Body of pancreas (tissue), 4 donors: Measurements from ENCODE around the gene PINLYP. TPM values are rescaled to one million over a fixed set of nuclear protein-coding genes. Genes with fewer than 3 reads are reported as not detected.
A peak's percentile ranks its signal among the peaks of the same experiment; 100 is the strongest.
"Not testable (repeated sequence)": the region's sequence is repeated elsewhere in the genome, so short reads cannot be mapped to it uniquely, and the experiment has no call there.

ENCODE experiments used
- ATAC-seq: fragments of 150-250 bp; one replicate; pipeline ENCODE4 v1.9.1; 2016
- DNase-seq, 4 donors: peaks; one replicate each; pipeline ENCODE4 v3.0.0-alpha.2; 2019
- H3K27ac ChIP-seq, 4 donors: fragments of 200-600 bp; sonication (generic); 1 replicate in 3 of 4; 2 replicates in 1 of 4; pipeline versions ENCODE4 v1.5.1 to v1.6.1; 2016 to 2019; ENCODE audit warnings: mild to moderate bottlenecking in 1 of 4, mixed read lengths in 1 of 4, moderate library complexity in 1 of 4
- H3K27me3 ChIP-seq, 2 donors: fragments of 200-600 bp; sonication (generic); one replicate each; pipeline ENCODE4 v1.6.0; 2016; ENCODE audit warnings: mild to moderate bottlenecking in 1 of 2
- H3K36me3 ChIP-seq, 2 donors: fragments of 200-600 bp; sonication (generic); replicated peaks in 1 of 2; 2 replicates each; pipeline ENCODE4 v1.5.1; 2016; ENCODE audit warnings: low read depth in 2 of 2; ENCODE audit not compliant: insufficient read depth in 1 of 2
- H3K4me1 ChIP-seq: fragments of 200-600 bp; sonication (generic); one replicate; pipeline ENCODE4 v1.6.0; 2016
- H3K4me3 ChIP-seq, 2 donors: fragments of 200-600 bp; sonication (generic); 1 replicate in 1 of 2; 2 replicates in 1 of 2; pipeline ENCODE4 v1.5.1; 2016 to 2019
- H3K9me3 ChIP-seq, 3 donors: fragments of 200-600 bp; sonication (generic); 1 replicate in 2 of 3; 2 replicates in 1 of 3; pipeline ENCODE4 v1.5.1; 2016
- POLR2A ChIP-seq, 3 donors: fragments of 450-650 bp; IDR thresholded peaks; one replicate each; pipeline ENCODE4 v1.6.1; 2016; ENCODE audit warnings: antibody characterized with exemption in 3 of 3, mild to moderate bottlenecking in 2 of 3
- WGBS, 2 donors: methylation state at CpG; one replicate each; pipeline ENCODE4 v1.1.5; 2017; 5-methylcytosine and 5-hydroxymethylcytosine counted together
- intact Hi-C: fragments of 100-400 bp; cut with DNase I; formaldehyde crosslinking; loops from one replicate; pipeline ENCODE4 v1.15.1; 2023
- total RNA-seq, 2 donors: library from RNA; depleted of rRNA; stranded (reverse); fragments of >200 nt; gene quantifications; one replicate each; pipeline ENCODE4 v1.1.0, GENCODE V29; 2016
- TF ChIP-seq, protein P1 (sequence below), 7 experiments: fragments of 450-650 bp in 4 of 7; fragments of 200-600 bp in 3 of 7; sonication (generic) in 3 of 7; IDR thresholded peaks; one replicate each; pipeline ENCODE4 v1.5.1; 2016 to 2019; ENCODE audit warnings: antibody characterized with exemption in 7 of 7

PINLYP gene
- total RNA-seq, 2 donors from 2014 or later = 4.6 TPM; not detected in 1

DNA sequence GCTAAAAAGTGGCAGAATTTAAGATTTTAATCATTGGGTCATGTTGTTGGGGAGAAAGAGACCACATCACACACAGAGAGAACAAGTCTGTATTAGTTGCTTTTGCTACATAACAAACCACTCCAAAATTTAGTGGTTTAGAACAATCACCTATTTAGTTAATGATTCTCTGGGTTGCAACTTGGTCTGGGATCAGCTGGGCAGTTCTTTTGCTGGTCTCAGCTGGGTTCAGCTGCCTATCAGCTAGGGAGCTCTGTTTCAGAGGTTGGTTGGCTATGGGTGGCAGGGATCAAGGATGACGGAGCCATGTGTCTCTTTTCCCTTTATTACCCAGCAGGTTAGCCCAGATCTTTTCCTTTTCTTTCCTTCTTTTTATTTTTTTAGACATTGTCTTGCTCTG lies 8.9 kb downstream of the PINLYP start:
- DNase-seq = no peak
- intact Hi-C loops = no loop called here
- Histone ChIP-seq H3K9me3 (no peaks in the 10 kb centered on the region), H3K36me3 (no peaks in the 10 kb centered on the region), H3K4me1 (peaks cover 7% of the 10 kb centered on the region), H3K4me3 (no peak overlapping the region), H3K27ac (peak overlapping the region; percentile 11 to 75 (median 46)), H3K27me3 (no peaks in the 10 kb centered on the region)
- WGBS, 2 donors = 26 to 39% methylated on average over 1 of the region's 1 CpG
- TF ChIP-seq POLR2A (IDR thresholded peaks at IDR 0.05) = no peak
- TF ChIP-seq, protein P1, sequence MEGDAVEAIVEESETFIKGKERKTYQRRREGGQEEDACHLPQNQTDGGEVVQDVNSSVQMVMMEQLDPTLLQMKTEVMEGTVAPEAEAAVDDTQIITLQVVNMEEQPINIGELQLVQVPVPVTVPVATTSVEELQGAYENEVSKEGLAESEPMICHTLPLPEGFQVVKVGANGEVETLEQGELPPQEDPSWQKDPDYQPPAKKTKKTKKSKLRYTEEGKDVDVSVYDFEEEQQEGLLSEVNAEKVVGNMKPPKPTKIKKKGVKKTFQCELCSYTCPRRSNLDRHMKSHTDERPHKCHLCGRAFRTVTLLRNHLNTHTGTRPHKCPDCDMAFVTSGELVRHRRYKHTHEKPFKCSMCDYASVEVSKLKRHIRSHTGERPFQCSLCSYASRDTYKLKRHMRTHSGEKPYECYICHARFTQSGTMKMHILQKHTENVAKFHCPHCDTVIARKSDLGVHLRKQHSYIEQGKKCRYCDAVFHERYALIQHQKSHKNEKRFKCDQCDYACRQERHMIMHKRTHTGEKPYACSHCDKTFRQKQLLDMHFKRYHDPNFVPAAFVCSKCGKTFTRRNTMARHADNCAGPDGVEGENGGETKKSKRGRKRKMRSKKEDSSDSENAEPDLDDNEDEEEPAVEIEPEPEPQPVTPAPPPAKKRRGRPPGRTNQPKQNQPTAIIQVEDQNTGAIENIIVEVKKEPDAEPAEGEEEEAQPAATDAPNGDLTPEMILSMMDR (IDR thresholded peaks at IDR 0.05) = no peak
- peak; percentile 45 for ATAC-seq

DNA sequence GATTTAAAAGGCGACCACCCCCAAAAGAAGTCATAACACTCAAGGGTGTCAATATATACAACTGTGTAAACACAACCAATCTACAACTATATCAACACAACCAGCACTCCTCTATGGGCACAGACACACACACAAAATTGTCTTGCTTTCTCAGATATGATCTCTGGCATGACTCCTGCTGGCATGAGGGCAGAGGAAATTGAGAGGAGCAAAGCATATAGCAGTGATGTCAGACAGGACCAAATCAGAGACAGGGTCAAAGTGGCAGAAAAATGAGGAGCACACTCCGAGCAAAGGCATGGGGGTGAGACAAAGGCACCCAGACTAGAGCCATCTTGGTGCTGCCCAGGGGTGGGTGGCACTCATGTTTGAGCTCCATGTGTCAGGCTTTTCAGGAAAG lies 10.7 kb downstream of the PINLYP start:
- H3K4me1 ChIP-seq = peaks cover 7% of the 10 kb centered on the region
- DNase-seq (no peak), ATAC-seq (no peak)
- WGBS, 2 donors = 67 to 68% methylated on average over 2 of the region's 2 CpGs
- no peak overlapping the region for H3K4me3 ChIP-seq
- TF ChIP-seq POLR2A (IDR thresholded peaks at IDR 0.05) = no peak
- TF ChIP-seq, protein P1 (IDR thresholded peaks at IDR 0.05) = no peak
- no peak overlapping the region for H3K27ac ChIP-seq
- intact Hi-C loops = no loop called here
- H3K36me3 ChIP-seq = no peaks in the 10 kb centered on the region
- no peaks in the 10 kb centered on the region for H3K27me3 ChIP-seq
- H3K9me3 ChIP-seq = no peaks in the 10 kb centered on the region

DNA sequence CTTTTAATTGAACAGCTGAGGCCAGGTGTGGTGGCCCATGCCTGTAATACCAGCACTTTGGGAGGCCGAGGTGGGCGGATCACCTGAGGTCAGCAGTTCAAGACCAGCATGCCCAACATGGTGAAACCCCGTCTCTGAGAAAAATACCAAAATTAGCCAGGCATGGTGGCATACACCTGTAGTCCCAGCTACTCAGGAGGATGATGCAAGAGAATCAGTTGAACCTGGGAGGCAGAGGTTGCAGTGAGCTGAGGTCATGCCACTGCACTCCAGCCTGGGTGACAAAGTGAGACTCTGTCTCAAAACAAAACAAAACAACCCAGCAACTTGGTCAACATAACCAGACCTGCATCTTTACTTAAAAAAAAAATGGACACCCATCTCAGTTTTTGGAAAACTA lies 11.4 kb downstream of the PINLYP start:
- DNase-seq, H3K36me3 ChIP-seq, H3K4me3 ChIP-seq, intact Hi-C loops, H3K4me1 ChIP-seq, H3K27ac ChIP-seq, ATAC-seq, H3K27me3 ChIP-seq, H3K9me3 ChIP-seq: not testable (repeated sequence)
- WGBS, 2 donors = 84 to 95% methylated on average over 2 to 3 of the region's 3 CpGs

DNA sequence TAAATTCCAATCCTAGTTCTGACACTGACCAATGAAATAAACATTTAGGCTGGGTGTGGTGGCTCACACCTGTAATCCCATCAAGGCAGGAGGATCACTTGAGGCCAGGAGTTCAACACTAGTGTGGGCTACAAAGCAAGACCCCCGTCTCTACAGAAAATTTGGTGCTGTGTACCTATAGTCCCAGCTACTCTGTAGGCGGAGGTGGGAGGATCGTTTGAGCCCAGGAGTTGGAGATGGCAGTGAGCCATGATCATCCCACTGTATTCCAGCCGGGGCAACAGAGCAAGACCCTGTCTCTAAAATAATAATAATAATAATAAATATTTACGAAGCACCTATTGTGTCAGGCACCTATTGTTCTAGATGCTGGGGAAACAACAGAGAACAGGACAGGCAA lies 13.7 kb downstream of the PINLYP start:
- 88 to 89% methylated on average over 5 of the region's 5 CpGs for WGBS, 2 donors
- TF ChIP-seq POLR2A (IDR thresholded peaks at IDR 0.05) = no peak
- TF ChIP-seq, protein P1 (IDR thresholded peaks at IDR 0.05) = no peak
- intact Hi-C loops = no loop called here
- H3K4me3 ChIP-seq = no peak overlapping the region
- H3K27me3 ChIP-seq = no peaks in the 10 kb centered on the region
- H3K4me1 ChIP-seq = peaks cover 12% of the 10 kb centered on the region
- ATAC-seq = no peak
- peaks cover 0 to 5% of the 10 kb centered on the region in 2 donors for H3K36me3 ChIP-seq
- no peak for DNase-seq
- no peaks in the 10 kb centered on the region for H3K9me3 ChIP-seq
- no peak overlapping the region for H3K27ac ChIP-seq

DNA sequence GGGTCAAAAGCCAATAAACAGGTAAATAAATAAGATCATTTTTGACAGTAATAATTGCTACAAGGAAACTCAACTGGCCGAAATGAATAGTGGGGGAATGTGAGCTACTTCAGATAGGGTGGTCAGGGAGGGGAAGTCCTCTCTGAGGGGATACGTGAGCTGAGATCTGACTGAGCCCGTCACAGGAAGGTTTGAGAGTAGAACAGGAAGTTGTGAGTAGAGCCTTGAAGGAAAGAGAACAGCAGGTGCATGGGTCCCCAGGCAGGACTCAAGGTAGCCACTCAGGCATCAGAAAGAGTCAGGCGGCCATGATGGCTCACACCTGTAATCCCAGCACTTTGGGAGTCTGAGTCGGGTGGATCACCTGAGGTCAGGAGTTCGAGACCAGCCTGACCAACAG lies 14.1 kb downstream of the PINLYP start:
- Histone ChIP-seq H3K4me1 (peaks cover 12% of the 10 kb centered on the region), H3K27me3 (no peaks in the 10 kb centered on the region), H3K36me3 (peaks cover 0 to 5% of the 10 kb centered on the region in 2 donors), H3K27ac (no peak overlapping the region), H3K4me3 (no peak overlapping the region), H3K9me3 (no peaks in the 10 kb centered on the region)
- intact Hi-C loops = no loop called here
- TF ChIP-seq, protein P1 (IDR thresholded peaks at IDR 0.05) = no peak
- TF ChIP-seq POLR2A (IDR thresholded peaks at IDR 0.05) = no peak
- DNase-seq = no peak
- no peak for ATAC-seq
- WGBS, 2 donors = 72 to 92% methylated on average over 6 of the region's 6 CpGs
